Activated CD4-positive, alpha-beta T cell treated with anti-CD3 and anti-CD28 coated beads for 4 hours (primary cell): ENCODE data around the gene RIC1.
"Not testable (repeated sequence)": the region's sequence is repeated elsewhere in the genome, so short reads cannot be mapped to it uniquely, and the experiment has no call there.

ENCODE experiments used
- DNase-seq, 2 donors: peaks; one replicate each; pipeline ENCODE4 v3.0.0-alpha.2; 2020

The RIC1 gene, protein sequence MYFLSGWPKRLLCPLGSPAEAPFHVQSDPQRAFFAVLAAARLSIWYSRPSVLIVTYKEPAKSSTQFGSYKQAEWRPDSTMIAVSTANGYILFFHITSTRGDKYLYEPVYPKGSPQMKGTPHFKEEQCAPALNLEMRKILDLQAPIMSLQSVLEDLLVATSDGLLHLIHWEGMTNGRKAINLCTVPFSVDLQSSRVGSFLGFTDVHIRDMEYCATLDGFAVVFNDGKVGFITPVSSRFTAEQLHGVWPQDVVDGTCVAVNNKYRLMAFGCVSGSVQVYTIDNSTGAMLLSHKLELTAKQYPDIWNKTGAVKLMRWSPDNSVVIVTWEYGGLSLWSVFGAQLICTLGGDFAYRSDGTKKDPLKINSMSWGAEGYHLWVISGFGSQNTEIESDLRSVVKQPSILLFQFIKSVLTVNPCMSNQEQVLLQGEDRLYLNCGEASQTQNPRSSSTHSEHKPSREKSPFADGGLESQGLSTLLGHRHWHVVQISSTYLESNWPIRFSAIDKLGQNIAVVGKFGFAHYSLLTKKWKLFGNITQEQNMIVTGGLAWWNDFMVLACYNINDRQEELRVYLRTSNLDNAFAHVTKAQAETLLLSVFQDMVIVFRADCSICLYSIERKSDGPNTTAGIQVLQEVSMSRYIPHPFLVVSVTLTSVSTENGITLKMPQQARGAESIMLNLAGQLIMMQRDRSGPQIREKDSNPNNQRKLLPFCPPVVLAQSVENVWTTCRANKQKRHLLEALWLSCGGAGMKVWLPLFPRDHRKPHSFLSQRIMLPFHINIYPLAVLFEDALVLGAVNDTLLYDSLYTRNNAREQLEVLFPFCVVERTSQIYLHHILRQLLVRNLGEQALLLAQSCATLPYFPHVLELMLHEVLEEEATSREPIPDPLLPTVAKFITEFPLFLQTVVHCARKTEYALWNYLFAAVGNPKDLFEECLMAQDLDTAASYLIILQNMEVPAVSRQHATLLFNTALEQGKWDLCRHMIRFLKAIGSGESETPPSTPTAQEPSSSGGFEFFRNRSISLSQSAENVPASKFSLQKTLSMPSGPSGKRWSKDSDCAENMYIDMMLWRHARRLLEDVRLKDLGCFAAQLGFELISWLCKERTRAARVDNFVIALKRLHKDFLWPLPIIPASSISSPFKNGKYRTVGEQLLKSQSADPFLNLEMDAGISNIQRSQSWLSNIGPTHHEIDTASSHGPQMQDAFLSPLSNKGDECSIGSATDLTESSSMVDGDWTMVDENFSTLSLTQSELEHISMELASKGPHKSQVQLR (N-terminal part only)

DNA sequence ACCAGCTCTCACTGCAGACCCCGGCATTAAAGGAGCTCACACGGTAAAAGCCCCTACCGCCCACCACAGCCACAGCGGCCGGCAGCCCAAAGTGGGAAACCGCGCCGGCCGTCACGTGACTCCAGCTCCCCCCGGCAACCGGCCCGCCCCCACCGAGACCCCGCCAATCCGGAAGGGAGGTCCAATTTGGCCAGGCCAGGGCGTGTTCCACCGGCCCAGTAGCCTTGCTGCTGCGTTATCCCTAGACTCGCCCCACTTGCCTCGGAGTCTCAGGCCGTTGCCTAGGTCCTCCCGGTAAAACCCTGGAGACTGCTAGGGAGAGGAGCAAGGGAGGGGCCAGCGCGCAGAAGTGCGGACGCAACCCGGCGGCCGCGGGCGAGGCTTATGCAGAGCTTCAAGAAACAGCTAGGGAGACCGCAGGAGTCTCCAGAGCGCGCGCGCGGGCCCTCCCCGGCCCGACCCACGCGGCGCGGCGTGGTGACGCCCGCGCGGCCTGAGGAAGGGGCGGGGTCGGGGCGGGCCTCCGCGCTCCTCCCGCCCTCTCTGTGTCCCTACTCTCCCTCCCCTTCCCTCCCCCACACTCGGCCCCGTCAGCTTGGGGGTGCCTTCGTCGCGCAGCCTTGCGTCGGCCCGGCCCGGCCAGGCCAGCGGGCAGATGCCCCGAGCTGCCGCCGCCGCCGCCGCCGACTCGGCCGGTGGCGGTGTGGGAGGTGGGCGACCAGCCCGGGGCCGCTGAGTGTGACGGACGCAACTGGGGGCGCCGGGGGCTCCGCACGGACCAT is at the start of gene RIC1:
Gene RIC1, plus strand, starts transcription at position 578 of the 782 bp plus-strand sequence. Its CDS starts 203 bp downstream, at position 781.
- peak; percentile 85 for DNase-seq

DNA sequence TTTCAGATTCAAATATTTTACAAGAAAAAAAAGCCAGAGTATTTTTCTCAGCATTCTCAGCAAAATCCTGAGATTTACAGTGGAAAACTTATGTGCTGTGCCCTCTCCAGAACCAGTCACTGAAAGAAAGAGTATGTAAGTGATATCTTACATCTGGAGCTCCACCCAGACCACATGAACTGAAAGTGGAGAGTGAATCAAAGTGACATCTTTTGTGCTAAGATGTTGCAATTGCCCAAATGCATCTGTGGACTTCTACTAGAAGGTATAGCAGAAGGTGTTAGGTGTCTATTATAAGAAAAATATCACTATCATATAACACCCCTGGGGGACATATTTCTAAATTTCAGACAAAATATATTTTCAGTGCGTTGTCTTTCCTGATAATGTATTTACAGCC is 49.0 kb upstream of the RIC1 start:
- DNase-seq, result no peak

DNA sequence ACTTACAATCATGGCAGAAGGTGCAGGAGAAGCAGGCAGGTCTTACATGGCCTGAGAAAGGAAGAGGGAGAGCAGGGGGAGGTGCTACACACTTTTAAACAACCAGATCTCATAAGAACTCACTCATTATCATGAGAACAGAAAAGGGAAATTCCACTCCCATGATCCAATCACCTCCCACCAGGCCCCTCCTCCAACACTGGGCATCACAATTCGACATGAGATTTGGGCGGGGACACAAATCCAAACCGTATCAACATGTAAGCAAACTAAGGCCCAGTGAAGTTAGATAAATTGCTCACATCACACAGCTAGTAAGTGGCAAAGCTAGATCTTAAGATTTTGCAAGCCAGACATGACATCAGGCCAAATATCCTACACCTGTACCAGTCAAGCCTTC is 48.3 kb upstream of the RIC1 start:
- DNase-seq, result no peak

DNA sequence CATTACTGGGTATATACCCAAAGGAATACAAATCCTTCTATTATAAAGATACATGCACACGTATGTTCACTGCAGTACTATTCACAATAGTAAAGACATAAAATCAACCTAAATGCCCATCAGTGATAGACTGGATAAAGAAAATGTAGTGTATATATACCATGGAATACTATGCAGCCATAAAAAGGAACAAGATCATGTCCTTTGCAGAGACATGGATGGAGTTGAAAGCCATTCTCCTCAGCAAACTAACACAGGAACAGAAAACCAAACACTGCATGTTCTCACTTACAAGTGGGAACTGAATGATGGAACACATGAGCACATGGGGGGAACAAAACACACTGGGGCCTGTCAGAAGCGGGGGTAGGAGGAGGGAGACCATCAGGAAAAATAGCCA is 47.2 kb upstream of the RIC1 start:
- not testable (repeated sequence) for DNase-seq

DNA sequence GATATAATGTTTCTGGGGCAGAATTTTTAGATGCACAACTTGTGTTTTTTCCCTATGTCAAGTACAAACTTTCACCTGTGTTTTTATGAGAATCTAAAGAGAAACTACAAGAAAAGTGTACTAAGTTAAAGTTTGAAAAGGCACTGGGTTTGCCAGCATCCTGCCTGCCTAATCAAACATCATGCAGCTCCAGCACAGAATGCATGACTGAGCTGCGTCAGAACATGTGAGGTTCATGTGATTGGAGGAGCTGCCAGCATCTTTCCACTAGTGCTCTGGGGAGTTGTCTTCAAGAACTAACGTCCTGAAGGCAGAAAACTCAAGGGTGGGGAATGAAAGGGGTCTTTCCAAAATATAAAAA is 46.1 kb upstream of the RIC1 start:
- peak; percentile 18 to 29 for DNase-seq

DNA sequence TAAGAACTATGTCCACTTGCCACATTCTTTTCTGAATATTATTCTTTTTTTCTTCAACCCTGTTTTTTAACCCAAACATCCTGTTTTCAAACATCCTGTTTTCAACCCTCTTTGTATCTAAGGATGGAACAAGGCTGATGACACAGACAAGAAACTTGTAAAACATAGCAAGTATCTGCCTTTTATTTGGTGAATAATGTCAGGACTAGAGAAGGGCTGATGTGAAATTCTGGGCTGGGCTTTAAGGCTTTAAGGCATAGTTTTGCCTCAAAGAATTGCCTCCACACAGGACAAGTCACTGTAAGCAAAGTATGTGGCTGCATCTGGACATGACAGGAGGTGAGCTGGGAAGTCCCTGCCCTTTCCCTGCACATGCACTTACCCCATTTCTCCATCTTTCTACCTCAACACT is 42.5 kb upstream of the RIC1 start:
- DNase-seq, result no peak

DNA sequence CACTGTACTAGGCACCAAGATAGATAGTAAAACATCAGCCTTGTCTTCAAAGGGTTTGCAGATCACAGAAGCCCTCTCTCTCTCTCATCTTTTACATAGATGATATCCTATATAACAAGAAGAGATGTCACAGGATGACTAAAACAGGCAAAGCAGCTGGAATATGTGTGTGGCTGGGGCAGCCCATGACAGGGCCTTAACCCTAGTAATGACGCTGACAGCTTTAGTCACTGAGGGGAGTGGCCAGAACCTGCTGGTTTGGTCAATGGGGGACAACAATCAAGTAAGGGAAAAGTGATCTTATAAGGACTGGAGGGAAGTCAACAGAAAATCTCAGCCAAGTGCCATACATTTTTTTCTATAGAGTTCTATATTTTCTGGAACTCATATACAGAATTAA is 41.9 kb upstream of the RIC1 start:
- DNase-seq, result peak; percentile 21 to 30

DNA sequence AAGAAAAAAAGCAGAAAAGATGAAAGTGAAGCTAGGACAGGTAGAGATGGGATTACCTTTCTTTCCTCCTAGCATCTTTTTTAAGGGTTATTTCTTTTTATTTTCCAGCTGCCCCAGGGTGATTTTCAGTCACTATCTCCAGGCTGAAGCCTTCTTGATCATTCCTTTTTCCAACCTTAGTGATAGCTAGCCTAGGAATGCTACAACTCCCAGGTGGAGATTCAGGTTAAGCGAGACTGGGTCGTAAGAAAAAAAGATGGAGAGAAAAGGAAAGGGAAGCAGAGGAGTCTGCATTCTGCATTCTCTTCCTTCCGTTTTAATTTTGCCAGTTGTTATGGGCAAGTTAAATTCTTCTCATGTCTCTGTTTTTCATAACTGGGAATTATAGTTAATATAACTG is 36.7 kb upstream of the RIC1 start:
- DNase-seq, result no peak

DNA sequence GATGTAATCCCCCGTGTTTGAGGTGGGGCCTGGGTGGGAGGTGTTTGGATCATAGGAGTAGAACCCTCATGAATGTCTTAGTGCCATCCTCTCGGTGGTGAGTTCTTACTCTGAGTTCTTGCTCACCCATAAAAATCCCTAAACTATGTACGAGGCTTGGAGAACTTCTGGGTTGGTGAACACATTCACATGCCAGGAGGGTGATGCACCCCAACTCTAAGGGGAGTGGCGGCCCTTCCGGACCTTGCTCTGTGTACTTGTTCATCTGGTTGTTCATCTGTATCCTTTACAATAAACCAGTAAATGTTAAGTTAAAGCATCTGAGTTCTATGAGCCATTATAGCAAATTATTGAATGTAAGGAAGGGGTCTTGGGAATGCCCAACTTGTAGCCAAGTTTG is 36.0 kb upstream of the RIC1 start:
- no peak for DNase-seq

DNA sequence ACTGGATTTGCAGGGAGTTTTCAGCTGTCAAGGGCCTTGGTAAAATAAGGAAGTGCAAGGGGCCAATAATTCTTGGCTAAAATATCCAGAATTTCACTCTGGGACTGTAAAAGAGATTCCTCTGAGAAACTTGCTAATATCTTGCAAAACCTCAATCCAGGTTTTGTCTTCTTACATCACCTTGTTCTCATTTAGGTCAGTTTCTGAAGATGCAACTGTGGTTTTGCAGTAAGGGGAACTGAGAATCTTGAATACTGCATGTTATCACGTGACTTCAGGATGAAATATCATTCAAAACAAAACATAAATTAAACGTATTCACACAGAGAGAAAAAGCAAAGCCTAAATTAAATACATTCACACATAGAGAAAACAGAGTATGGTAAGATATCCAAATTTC is 35.0 kb upstream of the RIC1 start:
- DNase-seq, result no peak

DNA sequence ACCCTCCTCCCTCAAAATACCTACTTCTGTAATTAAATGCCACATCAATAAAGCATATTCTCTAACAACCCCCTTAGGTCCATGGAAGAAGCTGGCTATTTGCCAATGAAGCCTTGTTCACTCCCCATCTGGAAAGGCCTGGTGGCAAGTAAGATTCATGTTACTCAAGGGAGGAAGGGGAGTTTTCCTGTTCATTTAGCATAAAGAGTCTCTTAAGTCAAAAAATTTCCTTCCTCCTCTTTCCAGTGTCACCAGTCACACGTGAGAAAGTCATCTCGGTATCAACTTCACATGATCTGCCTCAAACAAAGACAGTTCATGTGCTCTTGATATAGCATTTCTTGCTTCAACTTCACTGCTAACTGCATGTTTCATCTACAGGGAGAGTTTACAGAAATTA is 32.7 kb upstream of the RIC1 start:
- DNase-seq, result no peak

DNA sequence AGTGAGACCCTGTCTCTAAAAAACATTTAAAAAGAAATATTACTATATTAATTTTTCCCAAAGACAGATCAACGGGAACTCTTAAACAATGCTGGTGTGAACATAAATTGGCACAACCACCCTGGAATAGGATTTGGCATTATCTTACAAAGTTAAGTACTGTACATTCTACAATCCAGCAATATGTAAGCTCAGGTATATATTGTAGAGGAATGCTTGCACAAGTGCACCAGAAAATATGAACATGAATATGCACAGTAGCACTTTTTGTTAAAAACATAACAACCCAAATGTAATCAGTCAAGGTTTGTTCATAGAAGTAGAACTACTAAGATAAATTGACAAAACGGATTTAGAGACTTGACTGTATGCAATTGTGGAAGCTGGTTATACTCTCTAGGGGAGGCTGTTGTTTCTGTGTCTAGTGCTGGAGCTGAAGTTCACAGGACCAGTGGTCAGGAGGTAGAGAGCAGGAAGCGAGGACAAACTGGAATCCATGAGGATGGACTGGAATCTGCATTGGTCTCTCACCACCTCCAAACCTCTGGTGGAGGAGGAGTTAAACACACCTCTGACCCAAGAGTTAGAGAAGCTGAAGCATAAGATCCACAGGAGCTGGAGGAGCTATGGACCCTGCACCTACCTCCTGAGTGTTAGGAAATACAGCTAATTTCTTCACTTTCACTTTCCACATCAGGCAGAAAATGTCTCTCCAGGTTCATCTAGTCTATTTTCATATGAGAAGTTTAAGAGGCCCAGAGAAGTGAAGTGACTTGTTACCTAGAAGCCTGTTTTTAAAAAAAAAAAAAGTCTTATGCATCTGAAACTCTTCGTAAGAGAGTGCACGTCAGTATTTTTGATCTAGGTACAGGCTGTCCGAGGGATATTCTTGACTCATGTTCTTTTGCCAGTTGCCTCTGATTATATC is 20.3 kb upstream of the RIC1 start:
- no peak for DNase-seq

DNA sequence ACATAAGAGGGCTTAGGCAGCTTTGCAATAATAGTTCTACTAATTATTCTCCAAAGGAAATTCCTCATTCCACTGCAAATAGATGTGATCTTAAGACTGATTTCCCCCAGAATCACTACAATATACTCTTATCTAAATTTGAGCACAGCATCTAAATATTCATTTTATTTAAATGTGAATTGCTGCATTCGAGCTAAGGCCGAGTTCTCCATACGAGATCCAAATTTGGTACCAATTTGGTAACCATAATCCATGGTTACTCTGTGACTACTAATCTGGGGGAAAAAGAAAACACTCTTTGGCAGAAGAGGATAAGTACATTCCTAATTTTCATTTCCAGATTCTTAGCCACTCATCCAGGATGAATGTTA is 19.7 kb upstream of the RIC1 start:
- no peak for DNase-seq

DNA sequence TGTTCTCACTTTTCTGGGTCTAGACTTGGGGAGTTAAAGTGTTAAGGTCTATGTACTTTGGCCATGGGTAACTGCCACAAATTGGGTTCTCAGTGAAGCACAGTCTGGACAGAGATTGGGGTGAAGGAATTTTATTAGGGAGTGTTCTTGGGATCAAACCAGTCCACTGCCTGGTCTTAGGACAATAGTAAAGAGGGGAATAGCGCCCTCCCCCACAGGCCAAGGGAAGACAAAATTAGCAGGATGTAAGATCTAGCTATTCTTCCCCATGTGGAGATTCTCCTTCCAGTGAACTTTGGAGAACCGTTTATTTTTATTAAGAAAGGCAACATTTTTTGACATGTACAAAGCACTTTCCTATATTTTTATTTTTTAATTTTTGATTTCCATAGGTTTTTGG is 18.4 kb upstream of the RIC1 start:
- DNase-seq, result no peak

DNA sequence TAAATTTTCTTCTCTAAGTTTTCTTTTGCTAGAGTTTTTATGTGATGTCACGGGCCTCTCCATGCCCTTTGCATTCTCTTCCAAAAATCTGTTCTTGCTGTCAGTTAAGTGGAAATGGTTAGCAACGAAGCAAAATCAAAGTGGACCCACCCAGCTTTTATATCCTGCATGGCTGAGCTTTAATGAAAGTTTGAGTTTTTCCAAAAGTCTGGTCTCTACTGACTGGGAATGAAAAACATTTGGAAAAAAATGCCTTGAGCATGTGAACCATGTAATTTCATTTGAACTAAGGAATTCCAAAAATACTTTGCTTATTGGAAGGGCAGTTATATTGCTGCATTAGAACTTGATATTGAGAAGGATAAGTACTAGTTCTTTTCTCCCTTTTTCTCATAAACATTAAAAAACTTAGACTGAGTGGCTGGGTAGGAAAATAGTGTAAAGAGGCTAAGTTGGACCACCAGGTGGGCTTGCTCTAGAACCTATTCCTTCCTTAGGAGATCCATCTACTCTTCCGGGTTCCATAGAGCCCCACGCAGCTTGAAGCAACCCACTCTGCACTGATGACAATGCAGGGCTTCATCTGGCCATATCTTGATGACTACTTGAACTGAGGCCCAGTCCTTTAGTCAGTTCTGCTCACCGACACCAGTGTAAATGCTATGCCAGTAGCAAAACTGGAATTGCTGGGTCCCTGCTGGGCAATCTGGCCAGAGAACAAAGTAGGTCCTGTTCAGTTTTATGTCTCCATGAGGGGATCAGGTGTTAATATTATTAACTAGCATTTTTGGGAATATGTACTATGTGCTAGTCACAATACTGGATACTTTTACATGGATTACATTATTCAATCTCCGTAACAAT is 17.4 kb upstream of the RIC1 start:
- no peak for DNase-seq

DNA sequence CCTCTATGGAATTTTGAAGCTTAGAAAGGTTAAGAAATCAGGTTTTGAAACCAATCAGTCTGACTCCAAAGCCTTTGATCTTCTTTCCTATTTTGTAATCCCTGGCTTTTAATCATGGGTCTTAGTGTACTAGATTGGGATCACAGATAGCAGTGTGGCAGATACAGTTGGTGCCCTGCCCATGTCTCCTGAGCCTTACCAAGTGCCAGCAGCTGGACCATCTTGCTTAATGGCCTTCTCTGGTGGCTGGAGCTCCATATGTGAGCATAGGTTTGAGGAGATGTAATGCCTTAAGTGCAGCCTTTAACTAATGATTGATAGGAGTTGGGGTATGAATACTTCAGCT is 16.7 kb upstream of the RIC1 start:
- no peak for DNase-seq

DNA sequence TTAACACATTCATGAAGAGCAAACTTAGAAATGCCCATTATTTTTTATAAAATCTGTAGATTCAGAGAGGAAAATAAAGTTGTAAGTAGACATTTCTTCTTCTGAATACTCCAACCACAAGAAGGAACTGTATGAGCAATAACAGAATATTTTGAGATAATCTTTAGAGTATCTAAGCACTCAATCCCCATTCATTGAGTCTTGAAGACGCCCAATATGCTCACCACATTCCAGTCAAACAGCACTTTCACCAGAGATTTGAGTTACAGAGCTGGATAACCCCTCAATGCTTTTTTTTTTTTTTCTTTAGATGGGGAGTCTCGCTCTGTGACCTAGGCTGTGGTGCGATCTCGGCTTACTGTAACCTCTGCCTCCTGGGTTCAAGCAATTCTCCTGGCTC is 14.7 kb upstream of the RIC1 start:
- no peak for DNase-seq

DNA sequence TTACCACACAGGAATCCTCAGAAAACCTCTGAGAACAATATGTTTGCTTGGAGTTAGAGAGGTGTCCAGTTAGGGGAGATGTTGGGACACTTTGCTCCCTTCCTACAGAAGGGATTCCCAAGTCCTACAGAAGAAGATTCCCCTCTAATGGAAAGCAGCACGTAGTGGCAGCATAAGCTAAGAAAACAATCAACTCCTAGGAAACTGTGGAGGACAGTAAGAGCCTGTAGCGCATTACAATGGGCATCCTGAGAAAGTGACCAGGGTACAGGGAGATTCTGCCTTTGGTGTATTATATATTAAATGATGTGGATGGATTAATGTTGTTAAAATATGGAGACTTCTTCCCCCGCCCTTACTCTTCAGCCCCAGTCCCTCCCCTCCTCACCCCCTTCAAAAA is 13.9 kb upstream of the RIC1 start:
- DNase-seq, result no peak

DNA sequence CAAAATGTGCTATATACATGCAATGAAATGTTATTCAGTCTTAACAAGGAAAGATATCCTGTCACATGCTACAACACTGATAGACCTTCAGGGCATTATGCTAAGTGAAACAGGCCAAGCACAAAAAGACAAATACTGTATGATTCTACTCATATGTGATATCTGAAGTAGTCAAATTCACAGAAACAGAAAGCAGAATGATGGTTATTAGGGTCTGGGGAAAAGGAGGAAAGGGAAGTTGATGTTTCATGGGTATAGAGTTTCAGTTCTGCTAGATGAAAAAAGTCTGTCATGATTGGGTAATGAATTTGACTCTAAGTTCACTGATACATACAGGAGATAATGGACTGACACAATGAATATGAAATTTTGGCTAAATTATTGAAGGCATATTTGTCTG is 11.2 kb upstream of the RIC1 start:
- DNase-seq, result no peak

DNA sequence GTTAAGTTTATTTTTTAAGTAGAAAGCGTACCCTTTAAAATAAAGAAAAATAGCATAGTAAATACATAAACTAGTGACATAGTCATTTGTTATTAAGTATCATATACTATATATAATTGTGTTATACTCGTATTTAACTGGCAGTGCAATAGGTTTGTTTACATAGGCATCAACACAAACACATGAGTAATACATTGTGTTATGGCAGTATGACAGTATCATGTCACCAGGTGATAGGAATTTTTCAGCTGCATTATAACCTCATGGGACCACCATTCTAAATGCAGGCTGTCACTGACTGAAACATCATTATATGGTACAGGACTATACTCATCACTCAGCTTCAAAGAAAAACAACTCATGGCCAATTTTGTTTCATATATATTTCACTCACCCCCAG is 8.4 kb upstream of the RIC1 start:
- no peak for DNase-seq

DNA sequence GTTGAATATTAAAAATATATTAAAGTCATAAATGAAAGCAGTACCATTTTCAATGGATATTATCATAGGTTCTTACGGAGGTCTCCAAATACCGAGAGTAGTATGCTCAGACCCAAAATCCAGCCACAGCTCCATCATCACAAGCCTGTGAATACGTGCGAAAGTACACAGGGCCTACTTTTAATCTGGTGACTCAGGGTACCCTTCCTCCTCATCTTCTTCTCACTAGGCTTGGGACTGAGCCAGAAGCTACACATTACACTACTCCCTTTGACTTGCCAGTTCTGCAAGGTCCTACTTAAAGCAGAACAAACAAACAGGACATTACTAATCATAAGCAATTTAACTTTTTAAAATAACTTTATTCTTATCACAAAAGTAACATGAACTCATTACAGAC is 7.6 kb upstream of the RIC1 start:
- no peak for DNase-seq
